CD8-positive, alpha-beta memory T cell (primary cell): ENCODE measurements around the gene SLC8B1. TPM values are rescaled to one million over a fixed set of nuclear protein-coding genes. Genes with fewer than 3 reads are reported as not detected.

Experiments used
- CTCF ChIA-PET: fragments of 350-600 bp; sonication (Branson Sonifier 250); formaldehyde crosslinking; loops from one replicate; lab custom pipeline; 2021; ENCODE audit warnings: antibody characterized with exemption; lab: Charles Lee
- POLR2A ChIA-PET: fragments of 350-600 bp; sonication (Branson Sonifier 250); formaldehyde crosslinking; loops from one replicate; lab custom pipeline; 2021; ENCODE audit warnings: antibody characterized with exemption; lab: Charles Lee
- DNase-seq, 5 donors: peaks; one replicate each; pipeline versions ENCODE4 v3.0.0 to v3.0.0-alpha.2; 2020 to 2022; ENCODE audit warnings: mixed read lengths in 1 of 5
- H3K27ac ChIP-seq: one replicate; pipeline ENCODE4 v1.7.0; 2013; ENCODE audit warnings: low read depth, mild to moderate bottlenecking, low read length, moderate library complexity
- H3K27me3 ChIP-seq: 2 replicates; pipeline ENCODE4 v1.7.0; 2013; ENCODE audit warnings: low read length, mild to moderate bottlenecking; ENCODE audit not compliant: insufficient read depth, poor library complexity, severe bottlenecking
- H3K36me3 ChIP-seq: 2 replicates; pipeline ENCODE4 v1.7.0; 2013; ENCODE audit warnings: mild to moderate bottlenecking, low read length, moderate library complexity; ENCODE audit not compliant: insufficient read depth
- H3K4me1 ChIP-seq: 2 replicates; pipeline ENCODE4 v1.7.0; 2013; ENCODE audit warnings: mild to moderate bottlenecking, low read length, moderate library complexity; ENCODE audit not compliant: insufficient read depth
- H3K4me3 ChIP-seq: 2 replicates; pipeline ENCODE4 v1.7.0; 2013; ENCODE audit warnings: mild to moderate bottlenecking, low read length
- H3K9me3 ChIP-seq: 2 replicates; pipeline ENCODE4 v1.7.0; 2013; ENCODE audit warnings: mild to moderate bottlenecking, low read length
- H3K27ac Mint-ChIP-seq, 8 donors: one replicate each; pipeline ENCODE4 v1.8.0; 2020 to 2021; ENCODE audit warnings: mixed read lengths in 8 of 8, mild to moderate bottlenecking in 6 of 8, inconsistent platforms in 3 of 8, moderate library complexity in 3 of 8
- H3K27me3 Mint-ChIP-seq, 2 donors: one replicate each; pipeline ENCODE4 v1.8.0; 2020 to 2021; ENCODE audit warnings: mixed read lengths in 2 of 2, mild to moderate bottlenecking in 1 of 2, moderate library complexity in 1 of 2
- H3K36me3 Mint-ChIP-seq, 3 donors: one replicate each; pipeline ENCODE4 v1.8.0; 2020 to 2021; ENCODE audit warnings: mixed read lengths in 3 of 3, inconsistent platforms in 1 of 3, mild to moderate bottlenecking in 1 of 3
- H3K4me1 Mint-ChIP-seq, 3 donors: one replicate each; pipeline ENCODE4 v1.8.0; 2020 to 2021; ENCODE audit warnings: mixed read lengths in 3 of 3, inconsistent platforms in 1 of 3, mild to moderate bottlenecking in 1 of 3
- H3K4me3 Mint-ChIP-seq, 7 donors: one replicate each; pipeline ENCODE4 v1.8.0; 2020 to 2021; ENCODE audit warnings: mixed read lengths in 7 of 7, mild to moderate bottlenecking in 6 of 7, moderate library complexity in 4 of 7, inconsistent platforms in 2 of 7
- H3K9me3 Mint-ChIP-seq, 5 donors: one replicate each; pipeline ENCODE4 v1.8.0; 2020 to 2022; ENCODE audit warnings: mixed read lengths in 5 of 5, mild to moderate bottlenecking in 3 of 5, moderate library complexity in 2 of 5, inconsistent platforms in 1 of 5
- polyA plus RNA-seq: library from polyadenylated mRNA; unstranded; fragments of 300-500 nt; fragmentation: Illumina TruSeq; gene quantifications from one replicate; pipeline ENCODE4 v1.2.3, GENCODE V29; 2021
- total RNA-seq, 2 experiments: library from RNA; stranded (reverse); gene quantifications; one replicate each; pipeline ENCODE4 v1.2.3, GENCODE V29; 2021

SLC8B1 gene
- total and polyA plus RNA-seq, 3 experiments from 2014 or later: 14.9 to 26.8 (median 16.8) TPM

DNA sequence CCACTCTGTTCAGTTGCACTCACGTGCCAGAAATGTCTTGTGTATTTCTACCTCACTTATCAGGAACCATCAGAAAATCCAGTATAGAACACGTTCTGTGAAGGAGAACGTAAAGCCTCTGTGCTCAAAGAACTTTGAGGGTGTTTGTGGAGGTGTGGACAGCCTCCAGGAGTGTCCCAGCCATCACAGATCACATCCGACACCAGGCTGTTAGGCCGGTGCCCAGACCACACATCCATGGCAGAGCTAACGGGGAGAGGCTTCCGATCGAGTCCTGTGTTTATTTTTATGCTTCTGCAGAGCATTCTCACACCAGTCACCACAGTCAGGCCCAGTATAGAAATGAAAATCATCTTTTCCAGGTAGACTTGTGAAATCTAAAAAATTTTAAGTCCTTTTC is 60.1 kb downstream of the SLC8B1 start:
- no peaks in the 10 kb centered on the region for H3K27me3 ChIP-seq
- no peaks in the 10 kb centered on the region for H3K4me1 ChIP-seq
- Mint-ChIP-seq H3K4me3 (no peak overlapping the region), H3K9me3 (no peaks in the 10 kb centered on the region), H3K27ac (no peak overlapping the region), H3K36me3 (peaks cover 0 to 72% (median 17%) of the 10 kb centered on the region in 3 donors), H3K27me3 (no peaks in the 10 kb centered on the region), H3K4me1 (no peaks in the 10 kb centered on the region)
- no peak overlapping the region for H3K4me3 ChIP-seq
- DNase-seq: no peak
- ChIA-PET CTCF (no interaction called here), POLR2A (no interaction called here)
- no peak overlapping the region for H3K27ac ChIP-seq
- H3K9me3 ChIP-seq: no peaks in the 10 kb centered on the region
- peaks cover 37% of the 10 kb centered on the region for H3K36me3 ChIP-seq

DNA sequence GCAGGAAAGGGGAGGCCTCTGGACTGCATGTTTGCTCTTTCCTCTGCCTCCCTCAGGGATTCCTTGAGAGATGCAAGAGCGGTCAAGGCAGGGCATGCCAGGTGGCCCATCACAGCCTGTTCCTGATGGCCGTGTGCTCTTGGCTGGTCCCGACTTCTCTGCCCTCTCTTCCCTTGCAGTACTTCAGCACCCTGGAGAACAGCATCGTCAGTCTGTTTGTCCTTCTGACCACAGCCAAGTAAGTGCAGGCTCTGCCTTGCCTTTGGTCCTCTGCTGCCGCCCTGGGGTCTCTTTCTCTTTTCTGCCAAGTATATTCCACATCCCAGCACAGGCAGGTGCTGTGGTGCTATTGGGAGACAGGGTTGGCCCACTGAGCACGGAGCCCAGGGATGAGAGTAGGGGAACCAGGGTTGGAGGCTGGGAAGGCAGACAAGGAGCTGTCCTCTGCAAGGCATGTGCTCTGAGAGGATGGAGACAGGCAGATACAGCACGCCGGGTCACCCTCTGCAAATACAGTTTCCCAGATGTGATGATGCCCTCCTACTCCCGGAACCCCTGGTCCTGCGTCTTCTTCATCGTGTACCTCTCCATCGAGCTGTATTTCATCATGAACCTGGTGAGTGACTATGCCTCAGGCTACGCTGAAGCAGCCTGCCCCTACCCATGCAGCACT is 61.7 kb downstream of the SLC8B1 start:
- no peak overlapping the region for H3K27ac Mint-ChIP-seq
- Histone ChIP-seq H3K4me3 (no peak overlapping the region), H3K27ac (no peak overlapping the region), H3K4me1 (no peaks in the 10 kb centered on the region), H3K9me3 (no peaks in the 10 kb centered on the region), H3K27me3 (no peaks in the 10 kb centered on the region), H3K36me3 (peaks cover 46% of the 10 kb centered on the region)
- ChIA-PET CTCF (no interaction called here), POLR2A (no interaction called here)
- no peak overlapping the region for H3K4me3 Mint-ChIP-seq
- DNase-seq: peak in 1 of 5 donors; percentile 21
- H3K36me3 Mint-ChIP-seq: peaks cover 0 to 76% (median 15%) of the 10 kb centered on the region in 3 donors
- H3K9me3 Mint-ChIP-seq: no peaks in the 10 kb centered on the region
- H3K27me3 Mint-ChIP-seq: no peaks in the 10 kb centered on the region
- no peaks in the 10 kb centered on the region for H3K4me1 Mint-ChIP-seq

DNA sequence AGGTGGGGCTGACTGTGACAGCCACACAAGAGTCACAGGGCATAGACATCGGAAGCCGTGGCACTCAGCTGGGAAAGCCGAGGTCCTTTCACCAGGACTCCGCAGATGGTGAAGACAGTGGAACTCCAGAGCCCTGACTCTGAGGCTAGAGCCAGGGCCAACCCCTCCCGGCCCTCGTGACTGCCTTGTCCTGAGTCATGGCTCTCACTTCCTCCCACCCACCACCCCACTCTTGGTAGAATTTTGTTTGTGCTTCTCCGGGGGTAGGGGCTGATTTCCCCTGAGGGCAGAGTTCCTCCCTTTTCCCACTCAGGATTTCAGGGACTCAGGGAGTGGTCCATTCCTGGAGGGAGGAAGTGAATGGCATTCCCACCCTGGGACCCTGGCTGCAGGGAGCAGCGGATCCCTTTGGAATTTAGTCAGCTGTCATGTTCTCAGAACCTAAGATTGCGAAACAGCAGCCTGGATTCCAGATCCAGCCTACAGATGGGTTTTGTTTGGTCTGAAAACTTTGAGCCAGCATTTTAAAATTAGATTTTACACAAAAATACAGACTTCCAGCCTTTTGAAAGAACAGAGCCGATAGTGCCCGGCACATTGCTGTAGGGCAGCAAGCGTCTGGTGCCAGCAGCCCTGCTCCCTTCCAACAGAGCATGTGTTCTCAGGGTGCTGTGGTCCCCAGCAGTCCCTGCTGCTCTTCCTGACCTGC is 62.9 kb downstream of the SLC8B1 start:
- Histone ChIP-seq H3K27ac (no peak overlapping the region), H3K9me3 (no peaks in the 10 kb centered on the region), H3K4me1 (no peaks in the 10 kb centered on the region), H3K4me3 (no peak overlapping the region), H3K27me3 (no peaks in the 10 kb centered on the region), H3K36me3 (peaks cover 50% of the 10 kb centered on the region)
- no peak overlapping the region for H3K4me3 Mint-ChIP-seq
- H3K36me3 Mint-ChIP-seq: peaks cover 0 to 76% (median 13%) of the 10 kb centered on the region in 3 donors
- H3K27ac Mint-ChIP-seq: no peak overlapping the region
- DNase-seq: peak in 1 of 5 donors; percentile 8
- H3K9me3 Mint-ChIP-seq: no peaks in the 10 kb centered on the region
- POLR2A ChIA-PET: no interaction called here
- H3K4me1 Mint-ChIP-seq: no peaks in the 10 kb centered on the region
- CTCF ChIA-PET: no interaction called here
- no peaks in the 10 kb centered on the region for H3K27me3 Mint-ChIP-seq

- no peak overlapping the region for H3K4me3 Mint-ChIP-seq
- ChIA-PET CTCF (no interaction called here), POLR2A (no interaction called here)
- H3K36me3 Mint-ChIP-seq: peaks cover 0 to 77% (median 16%) of the 10 kb centered on the region in 3 donors
- H3K4me1 ChIP-seq: no peaks in the 10 kb centered on the region
- DNase-seq: peak in 1 of 5 donors; percentile 11
- no peak overlapping the region for H3K27ac Mint-ChIP-seq
- H3K36me3 ChIP-seq: peaks cover 53% of the 10 kb centered on the region
- no peak overlapping the region for H3K4me3 ChIP-seq
- H3K4me1 Mint-ChIP-seq: no peaks in the 10 kb centered on the region
- H3K27me3 ChIP-seq: no peaks in the 10 kb centered on the region
- no peaks in the 10 kb centered on the region for H3K9me3 ChIP-seq
- no peak overlapping the region for H3K27ac ChIP-seq
- H3K9me3 Mint-ChIP-seq: no peaks in the 10 kb centered on the region
- no peaks in the 10 kb centered on the region for H3K27me3 Mint-ChIP-seq
Measured at GRCh38 chr12:113271466-113271852, 63.5 kb downstream of the SLC8B1 start.

- POLR2A ChIA-PET: interaction anchor here (0.6 kb wide), 1 partner anchor 99 kb away, joined by 7 read pairs; no protein-coding TSS in a partner anchor
- peak in 1 of 5 donors; percentile 8 for DNase-seq
- no peaks in the 10 kb centered on the region for H3K4me1 Mint-ChIP-seq
- no peak overlapping the region for H3K4me3 ChIP-seq
- no peaks in the 10 kb centered on the region for H3K27me3 Mint-ChIP-seq
- no peaks in the 10 kb centered on the region for H3K4me1 ChIP-seq
- CTCF ChIA-PET: no interaction called here
- no peaks in the 10 kb centered on the region for H3K9me3 ChIP-seq
- no peaks in the 10 kb centered on the region for H3K9me3 Mint-ChIP-seq
- H3K36me3 ChIP-seq: peaks cover 50% of the 10 kb centered on the region
- H3K4me3 Mint-ChIP-seq: no peak overlapping the region
- H3K27ac ChIP-seq: no peak overlapping the region
- no peaks in the 10 kb centered on the region for H3K27me3 ChIP-seq
- peaks cover 0 to 79% (median 19%) of the 10 kb centered on the region in 3 donors for H3K36me3 Mint-ChIP-seq
- no peak overlapping the region for H3K27ac Mint-ChIP-seq
Measured at GRCh38 chr12:113270709-113271009, 64.2 kb downstream of the SLC8B1 start.

DNA sequence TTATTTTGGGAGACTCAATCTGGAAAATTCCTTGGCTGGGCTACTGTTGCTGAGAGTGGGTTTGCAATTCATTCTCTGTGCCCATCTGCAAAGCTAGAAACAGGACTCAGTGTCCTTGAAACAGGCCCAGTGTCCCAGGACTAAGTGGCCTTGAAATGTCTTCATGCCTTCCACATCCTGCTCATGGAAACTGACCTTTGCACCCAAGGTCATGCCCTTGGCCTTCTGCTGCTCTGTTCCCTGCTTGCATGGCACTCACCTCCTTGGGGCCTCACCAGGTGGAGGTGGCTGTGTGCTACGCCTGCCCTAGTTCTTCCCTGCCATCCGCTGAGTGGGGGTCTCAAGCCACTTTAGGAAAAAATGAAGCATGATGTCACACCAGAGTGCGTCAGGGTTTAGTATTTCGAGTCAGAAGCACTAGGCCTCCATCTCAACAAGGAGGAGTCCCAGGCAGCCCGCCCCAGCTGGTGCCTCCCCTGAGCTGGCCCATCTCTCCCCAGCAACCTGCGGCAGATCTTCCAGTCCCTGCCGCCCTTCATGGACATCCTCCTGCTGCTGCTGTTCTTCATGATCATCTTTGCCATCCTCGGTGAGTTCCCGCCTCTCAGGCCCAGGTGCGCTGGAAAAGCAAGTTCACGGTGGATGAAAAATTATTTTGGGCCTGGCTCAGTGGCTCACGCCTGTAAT is 65.5 kb downstream of the SLC8B1 start:
- peak in 1 of 5 donors; percentile 23 for DNase-seq
- H3K9me3 ChIP-seq: no peaks in the 10 kb centered on the region
- Mint-ChIP-seq H3K27me3 (no peaks in the 10 kb centered on the region), H3K27ac (no peak overlapping the region), H3K4me1 (no peaks in the 10 kb centered on the region), H3K36me3 (peaks cover 0 to 76% (median 18%) of the 10 kb centered on the region in 3 donors), H3K4me3 (no peak overlapping the region), H3K9me3 (no peaks in the 10 kb centered on the region)
- no peaks in the 10 kb centered on the region for H3K4me1 ChIP-seq
- no peak overlapping the region for H3K27ac ChIP-seq
- ChIA-PET POLR2A (no interaction called here), CTCF (no interaction called here)
- no peaks in the 10 kb centered on the region for H3K27me3 ChIP-seq
- no peak overlapping the region for H3K4me3 ChIP-seq
- peaks cover 44% of the 10 kb centered on the region for H3K36me3 ChIP-seq

- H3K27me3 ChIP-seq: no peaks in the 10 kb centered on the region
- Mint-ChIP-seq H3K36me3 (peaks cover 0 to 73% (median 18%) of the 10 kb centered on the region in 3 donors), H3K27me3 (no peaks in the 10 kb centered on the region), H3K27ac (peak overlapping the region in 1 of 8 donors; percentile 11), H3K9me3 (no peaks in the 10 kb centered on the region), H3K4me1 (peaks cover 0 to 3% (median 0%) of the 10 kb centered on the region in 3 donors), H3K4me3 (no peak overlapping the region)
- H3K27ac ChIP-seq: no peak overlapping the region
- peaks cover 41% of the 10 kb centered on the region for H3K36me3 ChIP-seq
- no peak overlapping the region for H3K4me3 ChIP-seq
- CTCF ChIA-PET: no interaction called here
- H3K4me1 ChIP-seq: peaks cover 8% of the 10 kb centered on the region
- no peak for DNase-seq
- no peaks in the 10 kb centered on the region for H3K9me3 ChIP-seq
- POLR2A ChIA-PET: no interaction called here
Measured at GRCh38 chr12:113268621-113269020, 66.3 kb downstream of the SLC8B1 start.

DNA sequence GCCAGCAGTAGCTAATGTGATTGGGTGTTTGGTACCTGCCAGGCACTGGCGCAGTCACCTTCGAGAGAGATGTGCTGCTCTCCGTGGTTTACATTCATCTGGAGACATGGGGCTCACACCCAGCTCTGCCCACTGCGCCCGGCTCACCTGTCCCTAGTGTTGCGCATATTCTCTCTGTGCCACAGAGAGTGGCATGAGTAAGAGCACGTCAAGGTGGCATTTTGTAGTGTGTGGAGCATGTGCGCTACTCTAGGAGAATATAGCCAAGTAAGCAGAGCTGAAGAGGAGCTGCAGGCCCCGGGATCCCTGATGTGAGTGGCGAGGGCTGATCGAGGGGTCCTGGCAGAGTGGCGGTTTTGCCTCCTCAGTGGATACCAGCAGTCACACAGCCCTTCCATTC is 66.8 kb downstream of the SLC8B1 start:
- Mint-ChIP-seq H3K9me3 (no peaks in the 10 kb centered on the region), H3K27me3 (no peaks in the 10 kb centered on the region), H3K36me3 (peaks cover 0 to 70% (median 18%) of the 10 kb centered on the region in 3 donors), H3K27ac (peak overlapping the region in 2 of 8 donors; percentile 57), H3K4me3 (no peak overlapping the region), H3K4me1 (peaks cover 0 to 5% (median 0%) of the 10 kb centered on the region in 3 donors)
- ChIA-PET POLR2A (no interaction called here), CTCF (no interaction called here)
- DNase-seq: no peak
- H3K27me3 ChIP-seq: no peaks in the 10 kb centered on the region
- H3K27ac ChIP-seq: no peak overlapping the region
- H3K4me3 ChIP-seq: no peak overlapping the region
- no peaks in the 10 kb centered on the region for H3K9me3 ChIP-seq
- peaks cover 38% of the 10 kb centered on the region for H3K36me3 ChIP-seq
- H3K4me1 ChIP-seq: peaks cover 13% of the 10 kb centered on the region
